Mesodermal cell (in vitro differentiated cells): ENCODE measurements around the gene GJD2.

Experiments used
- H3K27ac ChIP-seq: 2 replicates; pipeline ENCODE4 v1.7.0; 2013; ENCODE audit warnings: mild to moderate bottlenecking, low read depth, low read length, moderate library complexity; ENCODE audit not compliant: severe bottlenecking
- H3K36me3 ChIP-seq: 2 replicates; pipeline ENCODE4 v1.7.1; 2013; ENCODE audit warnings: mild to moderate bottlenecking, low read length, moderate library complexity; ENCODE audit not compliant: control insufficient read depth, insufficient read depth
- H3K4me1 ChIP-seq: one replicate; pipeline ENCODE4 v1.7.1; 2013; ENCODE audit warnings: mild to moderate bottlenecking, low read length; ENCODE audit not compliant: insufficient read depth, control insufficient read depth, poor library complexity, severe bottlenecking
- H3K4me3 ChIP-seq: 2 replicates; pipeline ENCODE4 v1.7.0; 2013; ENCODE audit warnings: low read length, control low read depth, mild to moderate bottlenecking; ENCODE audit not compliant: insufficient read depth, poor library complexity, severe bottlenecking; ENCODE audit errors: extremely low read depth
- H3K9me3 ChIP-seq: 2 replicates; pipeline ENCODE4 v1.7.1; 2013; ENCODE audit warnings: mild to moderate bottlenecking, low read length, moderate library complexity; ENCODE audit not compliant: control insufficient read depth
- WGBS, 2 experiments: methylation state at CpG; one replicate each; pipeline ENCODE4 v1.1.5; 2013; ENCODE audit warnings: missing lambda C conversion rate in 2 of 2; ENCODE audit not compliant: insufficient coverage in 2 of 2; 5-methylcytosine and 5-hydroxymethylcytosine counted together

GJD2 gene

DNA sequence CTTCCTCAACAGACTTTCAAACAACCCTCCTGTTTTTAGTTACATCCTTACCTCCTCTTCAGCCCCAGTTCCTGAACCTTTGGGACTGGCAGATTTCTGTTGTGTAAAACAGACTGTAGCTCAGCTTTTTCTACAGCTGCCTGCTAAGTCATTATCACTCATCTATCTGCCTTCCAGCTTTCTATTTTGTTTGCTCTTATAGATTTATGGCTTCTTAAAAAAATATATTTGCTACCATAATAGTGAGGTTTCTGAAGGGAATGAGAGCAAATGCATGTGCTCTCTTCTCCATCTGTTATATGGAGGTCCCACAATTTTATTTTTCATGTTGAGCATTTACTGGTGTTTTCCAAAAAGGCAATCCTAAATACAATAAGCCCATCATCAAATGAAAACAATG lies 18.2 kb upstream of the GJD2 start:
- Histone ChIP-seq H3K9me3 (no peaks in the 10 kb centered on the region), H3K4me3 (no peak overlapping the region), H3K27ac (no peak overlapping the region), H3K36me3 (no peaks in the 10 kb centered on the region), H3K4me1 (no peaks in the 10 kb centered on the region)

- H3K27ac ChIP-seq: no peak overlapping the region
- WGBS, 2 experiments: 90 to 100% methylated on average over 2 of the region's 2 CpGs
- H3K36me3 ChIP-seq: no peaks in the 10 kb centered on the region
- no peaks in the 10 kb centered on the region for H3K4me1 ChIP-seq
- H3K9me3 ChIP-seq: no peaks in the 10 kb centered on the region
- no peak overlapping the region for H3K4me3 ChIP-seq
Measured at GRCh38 chr15:34772312-34772711, 17.5 kb upstream of the GJD2 start.

DNA sequence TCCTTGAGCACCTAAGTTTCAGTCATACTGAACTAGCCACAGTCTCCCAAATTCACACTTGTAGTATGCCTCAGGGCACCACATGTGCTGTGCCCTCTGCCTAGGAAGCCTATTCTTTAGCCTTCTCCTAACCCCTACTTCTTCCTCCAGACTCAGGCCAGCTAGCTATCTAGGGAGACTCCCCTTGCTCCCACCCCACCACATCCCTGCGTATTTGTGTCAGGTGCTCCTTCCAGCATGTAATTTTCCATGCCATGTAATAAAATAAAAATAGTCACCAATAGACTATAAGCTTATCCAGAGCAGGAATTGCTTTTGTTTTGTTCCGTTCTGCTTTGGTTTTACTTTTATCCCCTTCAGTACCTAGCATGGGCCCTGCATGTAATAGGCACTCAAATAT lies 14.9 kb upstream of the GJD2 start:
- no peaks in the 10 kb centered on the region for H3K36me3 ChIP-seq
- H3K27ac ChIP-seq: no peak overlapping the region
- H3K4me3 ChIP-seq: no peak overlapping the region
- no peaks in the 10 kb centered on the region for H3K4me1 ChIP-seq
- WGBS, 2 experiments: 94 to 96% methylated on average over 2 of the region's 2 CpGs
- no peaks in the 10 kb centered on the region for H3K9me3 ChIP-seq

DNA sequence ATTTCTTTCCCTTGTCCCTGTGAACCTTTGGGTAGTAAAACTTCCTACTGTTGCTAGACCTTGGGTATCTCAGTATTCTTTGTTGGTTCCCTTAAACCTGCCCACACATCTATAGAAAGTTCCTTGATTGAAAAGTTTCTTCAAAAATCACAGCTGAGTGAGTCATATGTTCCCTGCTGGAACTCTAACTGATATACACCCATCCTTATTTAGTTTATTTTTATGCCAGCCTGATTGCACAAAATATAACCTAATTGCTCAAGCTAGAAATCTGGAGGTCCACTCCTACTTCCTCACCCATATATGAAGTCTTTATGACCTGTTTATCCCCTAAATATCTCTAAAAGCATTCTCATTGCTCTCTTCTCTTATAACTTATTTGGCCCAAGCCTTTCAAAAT lies 13.7 kb upstream of the GJD2 start:
- H3K36me3 ChIP-seq: no peaks in the 10 kb centered on the region
- no peaks in the 10 kb centered on the region for H3K4me1 ChIP-seq
- no peak overlapping the region for H3K27ac ChIP-seq
- no peaks in the 10 kb centered on the region for H3K9me3 ChIP-seq
- H3K4me3 ChIP-seq: no peak overlapping the region

GRCh38 chr15:34765741-34766140 lies 10.9 kb upstream of the GJD2 start:
- 100% methylated on average over 1 of the region's 5 CpGs; no CpG with 5 or more reads in 1 of the 2 experiments for WGBS, 2 experiments
- H3K9me3 ChIP-seq: no peaks in the 10 kb centered on the region

DNA sequence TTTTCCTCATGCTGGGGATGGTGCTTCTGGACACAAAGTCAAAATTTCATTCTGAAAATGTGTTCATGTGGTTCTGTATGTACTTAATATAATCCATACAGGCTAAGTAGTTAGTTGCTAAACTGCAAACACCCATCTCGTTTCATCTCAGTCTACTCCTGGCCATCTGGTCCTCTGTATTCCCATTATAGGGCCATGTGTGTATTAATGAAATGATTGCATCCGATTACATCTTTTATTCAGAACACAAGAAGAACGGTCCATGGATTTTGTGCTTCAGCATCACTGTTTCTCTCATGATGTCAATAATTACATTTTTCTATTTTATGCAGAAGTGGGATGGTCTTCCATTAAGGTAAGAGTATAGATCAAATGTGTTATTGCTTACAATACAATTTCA lies 6.1 kb upstream of the GJD2 start:
- Histone ChIP-seq H3K4me1 (no peaks in the 10 kb centered on the region), H3K27ac (no peak overlapping the region), H3K36me3 (no peaks in the 10 kb centered on the region), H3K9me3 (no peaks in the 10 kb centered on the region), H3K4me3 (no peak overlapping the region)
- no CpG with 5 or more reads among the region's 3 CpGs for WGBS, 2 experiments

More at GRCh38 chr15:34765741-34766140, 10.9 kb upstream of the GJD2 start:
- no peaks in the 10 kb centered on the region for H3K36me3 ChIP-seq
- H3K27ac ChIP-seq: no peak overlapping the region
- no peaks in the 10 kb centered on the region for H3K4me1 ChIP-seq
- H3K4me3 ChIP-seq: no peak overlapping the region

DNA sequence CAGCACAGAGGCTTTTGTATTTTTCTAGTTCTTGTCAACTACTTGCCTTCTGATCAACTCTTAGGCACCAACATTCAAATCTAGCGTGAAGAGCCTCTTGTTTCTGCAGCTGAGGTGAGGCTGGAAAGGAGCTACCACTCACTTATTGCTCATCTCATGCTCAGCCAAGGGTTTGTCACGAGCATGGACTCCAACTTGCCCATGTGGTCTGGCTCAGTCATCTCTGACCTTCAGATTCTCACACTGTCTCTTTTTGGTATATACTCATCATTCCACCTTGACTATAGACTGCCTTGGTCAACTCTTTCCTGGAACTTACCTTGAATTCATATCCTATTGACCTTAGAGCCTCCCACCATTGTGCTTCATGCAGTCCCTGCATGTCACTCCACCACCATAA lies 5.2 kb upstream of the GJD2 start:
- Histone ChIP-seq H3K27ac (no peak overlapping the region), H3K4me3 (no peak overlapping the region), H3K4me1 (no peaks in the 10 kb centered on the region), H3K36me3 (no peaks in the 10 kb centered on the region), H3K9me3 (no peaks in the 10 kb centered on the region)
- WGBS, 2 experiments: 62 to 75% methylated on average over 2 of the region's 2 CpGs

DNA sequence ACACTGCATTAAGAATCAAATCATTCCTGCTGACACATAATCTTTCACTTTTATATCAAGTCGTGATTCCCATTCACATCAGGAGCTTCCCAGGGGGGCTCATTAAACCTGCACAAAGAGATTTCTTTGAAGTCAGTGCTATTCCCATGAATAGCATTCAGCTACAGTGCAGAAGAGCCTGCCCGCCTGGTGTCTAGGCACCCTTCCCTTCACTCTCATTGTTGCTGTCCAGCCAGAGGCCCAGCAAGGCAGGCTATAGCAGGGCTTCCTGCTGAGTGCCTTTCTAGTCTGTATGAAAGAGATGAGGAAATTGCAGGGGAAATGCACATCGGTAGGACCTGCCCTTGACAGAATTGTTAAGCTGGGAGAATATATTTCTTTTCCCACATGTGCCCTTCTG lies 4.5 kb upstream of the GJD2 start:
- Histone ChIP-seq H3K36me3 (no peaks in the 10 kb centered on the region), H3K4me1 (no peaks in the 10 kb centered on the region), H3K4me3 (no peak overlapping the region), H3K27ac (no peak overlapping the region), H3K9me3 (no peaks in the 10 kb centered on the region)
- 66 to 69% methylated on average over 2 of the region's 3 CpGs for WGBS, 2 experiments

GRCh38 chr15:34757262-34757661 lies 2.5 kb upstream of the GJD2 start:
- 92% methylated on average over 2 of the region's 3 CpGs; no CpG with 5 or more reads in 1 of the 2 experiments for WGBS, 2 experiments
- Histone ChIP-seq H3K36me3 (no peaks in the 10 kb centered on the region), H3K4me1 (no peaks in the 10 kb centered on the region), H3K27ac (no peak overlapping the region), H3K9me3 (no peaks in the 10 kb centered on the region), H3K4me3 (no peak overlapping the region)

DNA sequence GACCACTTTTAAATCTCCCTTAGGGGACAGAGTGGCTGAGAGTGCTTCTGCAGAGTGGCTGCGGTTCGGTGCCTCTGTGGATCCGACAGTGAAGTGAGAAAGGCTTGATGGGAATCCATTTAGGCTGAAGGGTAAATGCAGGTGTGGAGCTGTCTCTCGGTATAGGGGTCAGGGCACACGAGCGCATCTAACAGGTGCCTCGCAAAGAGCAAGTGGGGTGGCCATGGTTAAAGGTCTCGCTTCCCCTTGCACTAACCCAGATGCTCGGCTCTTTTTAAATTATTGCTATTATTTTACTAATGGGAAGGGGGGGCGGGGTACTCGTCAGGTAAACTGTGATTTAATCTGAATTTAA lies 598 bp upstream of the GJD2 start:
- Histone ChIP-seq H3K4me1 (no peaks in the 10 kb centered on the region), H3K27ac (no peak overlapping the region), H3K4me3 (no peak overlapping the region), H3K36me3 (no peaks in the 10 kb centered on the region), H3K9me3 (no peaks in the 10 kb centered on the region)
- 0% methylated on average over 3 of the region's 11 CpGs; no CpG with 5 or more reads in 1 of the 2 experiments for WGBS, 2 experiments

GRCh38 chr15:34754171-34754601 lies 612 bp downstream of the GJD2 start:
- no peaks in the 10 kb centered on the region for H3K9me3 ChIP-seq
- no peaks in the 10 kb centered on the region for H3K36me3 ChIP-seq
- peak overlapping the region; percentile 42 for H3K4me3 ChIP-seq
- H3K4me1 ChIP-seq: no peaks in the 10 kb centered on the region
- no peak overlapping the region for H3K27ac ChIP-seq
- WGBS, 2 experiments: 7 to 8% methylated on average over 19 to 21 of the region's 27 CpGs
